A673 (cell line): ENCODE data around the gene EPB41L4B.

Experiments used
- EZH2 ChIP-seq: fragments of 200-600 bp; sonication (generic); IDR thresholded peaks from 2 replicates; pipeline ENCODE4 v1.6.1; 2017; ENCODE audit warnings: borderline replicate concordance, low read depth, mild to moderate bottlenecking, mixed read lengths, antibody characterized with exemption, low read length; ENCODE audit not compliant: poor library complexity, severe bottlenecking
- TF ChIP-seq, protein P1 (sequence below): fragments of 300-800, 200-600 bp; sonication (generic); conservative IDR thresholded peaks from 2 replicates; pipeline ENCODE4 v1.5.1; 2017; ENCODE audit warnings: low read depth, mild to moderate bottlenecking, antibody characterized with exemption, low read length, moderate library complexity, mixed read lengths

DNA sequence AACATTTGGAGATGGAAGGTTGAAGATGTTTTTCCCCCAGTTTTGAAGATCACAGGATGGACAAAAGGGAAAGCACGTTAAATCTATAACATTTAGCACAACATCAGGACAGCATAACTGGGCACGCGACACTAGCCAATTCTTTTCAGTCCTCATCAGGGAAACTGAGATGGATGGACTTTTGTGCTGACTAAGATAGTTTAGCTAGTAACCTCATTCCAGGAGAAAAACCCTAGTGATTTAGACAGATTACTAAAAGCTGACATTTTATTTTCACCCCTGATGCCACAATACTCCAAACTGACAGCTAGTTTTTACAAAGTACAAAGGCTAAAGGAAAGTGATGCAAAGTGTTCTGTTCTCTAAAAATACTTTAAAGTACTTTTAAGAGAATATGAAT lies 53.3 kb downstream of the EPB41L4B start:
- TF ChIP-seq, protein P1, sequence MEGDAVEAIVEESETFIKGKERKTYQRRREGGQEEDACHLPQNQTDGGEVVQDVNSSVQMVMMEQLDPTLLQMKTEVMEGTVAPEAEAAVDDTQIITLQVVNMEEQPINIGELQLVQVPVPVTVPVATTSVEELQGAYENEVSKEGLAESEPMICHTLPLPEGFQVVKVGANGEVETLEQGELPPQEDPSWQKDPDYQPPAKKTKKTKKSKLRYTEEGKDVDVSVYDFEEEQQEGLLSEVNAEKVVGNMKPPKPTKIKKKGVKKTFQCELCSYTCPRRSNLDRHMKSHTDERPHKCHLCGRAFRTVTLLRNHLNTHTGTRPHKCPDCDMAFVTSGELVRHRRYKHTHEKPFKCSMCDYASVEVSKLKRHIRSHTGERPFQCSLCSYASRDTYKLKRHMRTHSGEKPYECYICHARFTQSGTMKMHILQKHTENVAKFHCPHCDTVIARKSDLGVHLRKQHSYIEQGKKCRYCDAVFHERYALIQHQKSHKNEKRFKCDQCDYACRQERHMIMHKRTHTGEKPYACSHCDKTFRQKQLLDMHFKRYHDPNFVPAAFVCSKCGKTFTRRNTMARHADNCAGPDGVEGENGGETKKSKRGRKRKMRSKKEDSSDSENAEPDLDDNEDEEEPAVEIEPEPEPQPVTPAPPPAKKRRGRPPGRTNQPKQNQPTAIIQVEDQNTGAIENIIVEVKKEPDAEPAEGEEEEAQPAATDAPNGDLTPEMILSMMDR, result no peak
- no peak for TF ChIP-seq EZH2
